B cell (primary cell): ENCODE data around the gene YY1. TPM values are rescaled to one million over a fixed set of nuclear protein-coding genes. Genes with fewer than 3 reads are reported as not detected.

ENCODE experiments used
- ATAC-seq: fragments of 200-7000 bp; cut with Tn5 transposase; one replicate; pipeline ENCODE4 v1.10.0; 2021; ENCODE audit warnings: low read depth, mild to moderate bottlenecking, moderate number of reproducible peaks, moderate library complexity
- CTCF ChIA-PET: fragments of 350-600 bp; sonication (Branson Sonifier 250); formaldehyde crosslinking; loops from one replicate; lab custom pipeline; 2021; ENCODE audit warnings: antibody characterized with exemption, inconsistent platforms; lab: Charles Lee
- POLR2A ChIA-PET: fragments of 350-600 bp; sonication (Branson Sonifier 250); formaldehyde crosslinking; loops from one replicate; lab custom pipeline; 2021; ENCODE audit warnings: antibody characterized with exemption; lab: Charles Lee
- DNase-seq: peaks from one replicate; pipeline ENCODE4 v3.0.0; 2013
- H2AFZ ChIP-seq: 2 replicates; pipeline ENCODE4 v1.6.1; 2012; ENCODE audit warnings: mild to moderate bottlenecking, low read depth, low read length; ENCODE audit not compliant: insufficient read depth, poor library complexity, severe bottlenecking
- H3K27ac ChIP-seq, 2 donors: 1 replicate in 1 of 2; 2 replicates in 1 of 2; pipeline ENCODE4 v1.5.1; 2012 to 2013; ENCODE audit warnings: low read length in 2 of 2, mild to moderate bottlenecking in 2 of 2, moderate library complexity in 1 of 2
- H3K27me3 ChIP-seq, 4 experiments: fragments of 200-600 bp in 1 of 4; sonication (generic) in 1 of 4; replicated peaks in 1 of 4; 1 replicate in 2 of 4; 2 replicates in 2 of 4; pipeline versions ENCODE4 v1.6.1 to v1.7.0; 2013 to 2016; ENCODE audit warnings: low read length in 3 of 4, mild to moderate bottlenecking in 2 of 4, mixed read lengths in 1 of 4, moderate library complexity in 1 of 4; ENCODE audit not compliant: insufficient read depth in 4 of 4, control insufficient read depth in 3 of 4; ENCODE audit errors: control extremely low read depth in 1 of 4
- H3K36me3 ChIP-seq, 2 experiments: replicated peaks in 1 of 2; 1 replicate in 1 of 2; 2 replicates in 1 of 2; pipeline versions ENCODE4 v1.6.1 to v1.7.1; 2013; ENCODE audit warnings: low read length in 1 of 2; ENCODE audit not compliant: insufficient read depth in 2 of 2, control insufficient read depth in 1 of 2; ENCODE audit errors: control extremely low read depth in 1 of 2, extremely low read depth in 1 of 2
- H3K4me1 ChIP-seq, 2 donors: fragments of 200-600 bp in 1 of 2; sonication (generic) in 1 of 2; 1 replicate in 1 of 2; 2 replicates in 1 of 2; pipeline versions ENCODE4 v1.5.1 to v1.6.1; 2013 to 2017; ENCODE audit warnings: low read length in 2 of 2; ENCODE audit not compliant: control insufficient read depth in 2 of 2, insufficient read depth in 2 of 2
- H3K4me2 ChIP-seq: replicated peaks from 2 replicates; pipeline ENCODE3; 2012; ENCODE audit warnings: mild to moderate bottlenecking, low read depth, low read length; ENCODE audit not compliant: poor library complexity, severe bottlenecking
- H3K4me3 ChIP-seq, 5 experiments: fragments of 200-600 bp in 1 of 5; sonication (generic) in 1 of 5; 1 replicate in 3 of 5; 2 replicates in 2 of 5; pipeline versions ENCODE4 v1.5.1 to v1.7.0; 2011 to 2016; ENCODE audit warnings: low read length in 4 of 5, mild to moderate bottlenecking in 4 of 5, low read depth in 2 of 5, control low read depth in 1 of 5, moderate library complexity in 1 of 5; ENCODE audit not compliant: insufficient read depth in 1 of 5; ENCODE audit errors: control extremely low read depth in 1 of 5, extremely low read depth in 1 of 5
- H3K79me2 ChIP-seq: fragments of 200-600 bp; sonication (generic); one replicate; pipeline ENCODE4 v1.6.0; 2016; ENCODE audit warnings: low read length; ENCODE audit not compliant: control insufficient read depth, insufficient read depth
- H3K9ac ChIP-seq: fragments of 200-600 bp; sonication (generic); 2 replicates; pipeline ENCODE4 v1.6.1; 2017; ENCODE audit warnings: mild to moderate bottlenecking, low read length, moderate library complexity
- H3K9me3 ChIP-seq, 3 donors: one replicate each; pipeline versions ENCODE4 v1.6.1 to v1.7.1; 2013; ENCODE audit warnings: low read length in 2 of 3; ENCODE audit not compliant: control insufficient read depth in 2 of 3, insufficient read depth in 1 of 3; ENCODE audit errors: control extremely low read depth in 1 of 3
- H4K20me1 ChIP-seq: 2 replicates; pipeline ENCODE4 v1.6.0; 2012; ENCODE audit warnings: mild to moderate bottlenecking, low read length; ENCODE audit not compliant: insufficient read depth, control insufficient read depth, poor library complexity, severe bottlenecking
- H3K27ac Mint-ChIP-seq: one replicate; pipeline ENCODE4 v1.8.0; 2021; ENCODE audit warnings: mixed read lengths
- H3K27me3 Mint-ChIP-seq: one replicate; pipeline ENCODE4 v1.8.0; 2021; ENCODE audit warnings: mixed read lengths
- H3K4me1 Mint-ChIP-seq: one replicate; pipeline ENCODE4 v1.8.0; 2021; ENCODE audit warnings: mixed read lengths
- H3K4me3 Mint-ChIP-seq: one replicate; pipeline ENCODE4 v1.8.0; 2021; ENCODE audit warnings: mixed read lengths
- H3K9me3 Mint-ChIP-seq: one replicate; pipeline ENCODE4 v1.8.0; 2022; ENCODE audit warnings: mixed read lengths; ENCODE audit not compliant: insufficient read depth
- EZH2 ChIP-seq: IDR thresholded peaks from 2 replicates; pipeline ENCODE4 v1.6.1; 2012; ENCODE audit warnings: borderline replicate concordance, low read depth, mild to moderate bottlenecking, moderate library complexity, low read length; ENCODE audit not compliant: insufficient read depth, poor library complexity, severe bottlenecking
- WGBS: methylation state at CpG from one replicate; pipeline ENCODE4 v1.1.5; 2013; ENCODE audit warnings: missing lambda C conversion rate; ENCODE audit not compliant: insufficient coverage; 5-methylcytosine and 5-hydroxymethylcytosine counted together
- intact Hi-C: fragments of 100-400 bp; cut with micrococcal nuclease; formaldehyde crosslinking; loops from one replicate; pipeline ENCODE4 v1.10.0; 2022
- polyA plus RNA-seq: library from polyadenylated mRNA; depleted of rRNA; stranded (reverse); fragments of >200 nt; gene quantifications from 2 replicates; pipeline ENCODE4 v1.2.3, GENCODE V29; 2012
- total RNA-seq, 2 donors: library from RNA; stranded (reverse); fragments of 120-200 nt in 1 of 2; gene quantifications; 1 replicate in 1 of 2; 2 replicates in 1 of 2; pipeline versions ENCODE4 v1.2.3 to v1.2.4, GENCODE V29; 2013 to 2022
- TF ChIP-seq, protein P1 (sequence below): fragments of 200-600 bp; IDR thresholded peaks from one replicate; pipeline ENCODE4 v1.8.0; 2022; ENCODE audit warnings: antibody characterized with exemption, mild to moderate bottlenecking

The YY1 gene
- total and polyA plus RNA-seq, 2 donors (not counting 1 experiment from before 2014, with no cell fraction given): 24.0 to 91.4 TPM

GRCh38 chr14:100201701-100202100 lies 37.2 kb upstream of the YY1 start:
- Histone ChIP-seq H4K20me1 (no peaks in the 10 kb centered on the region), H3K36me3 (no peaks in the 10 kb centered on the region), H3K4me3 (no peak overlapping the region), H3K27ac (no peak overlapping the region), H3K27me3 (no peaks in the 10 kb centered on the region), H3K9me3 (no peaks in the 10 kb centered on the region), H3K4me2 (no peak overlapping the region), H2AFZ (no peak overlapping the region), H3K79me2 (no peaks in the 10 kb centered on the region), H3K4me1 (no peaks in the 10 kb centered on the region), H3K9ac (no peak overlapping the region)
- no peak for ATAC-seq
- no peaks in the 10 kb centered on the region for H3K4me1 Mint-ChIP-seq
- H3K9me3 Mint-ChIP-seq: no peaks in the 10 kb centered on the region
- no peak for DNase-seq
- POLR2A ChIA-PET: no interaction called here
- intact Hi-C loops: no loop called here
- CTCF ChIA-PET: no interaction called here
- H3K27me3 Mint-ChIP-seq: no peaks in the 10 kb centered on the region
- no CpG with 5 or more reads among the region's 5 CpGs for WGBS
- no peak overlapping the region for H3K4me3 Mint-ChIP-seq
- no peak for TF ChIP-seq EZH2
- TF ChIP-seq, protein P1, sequence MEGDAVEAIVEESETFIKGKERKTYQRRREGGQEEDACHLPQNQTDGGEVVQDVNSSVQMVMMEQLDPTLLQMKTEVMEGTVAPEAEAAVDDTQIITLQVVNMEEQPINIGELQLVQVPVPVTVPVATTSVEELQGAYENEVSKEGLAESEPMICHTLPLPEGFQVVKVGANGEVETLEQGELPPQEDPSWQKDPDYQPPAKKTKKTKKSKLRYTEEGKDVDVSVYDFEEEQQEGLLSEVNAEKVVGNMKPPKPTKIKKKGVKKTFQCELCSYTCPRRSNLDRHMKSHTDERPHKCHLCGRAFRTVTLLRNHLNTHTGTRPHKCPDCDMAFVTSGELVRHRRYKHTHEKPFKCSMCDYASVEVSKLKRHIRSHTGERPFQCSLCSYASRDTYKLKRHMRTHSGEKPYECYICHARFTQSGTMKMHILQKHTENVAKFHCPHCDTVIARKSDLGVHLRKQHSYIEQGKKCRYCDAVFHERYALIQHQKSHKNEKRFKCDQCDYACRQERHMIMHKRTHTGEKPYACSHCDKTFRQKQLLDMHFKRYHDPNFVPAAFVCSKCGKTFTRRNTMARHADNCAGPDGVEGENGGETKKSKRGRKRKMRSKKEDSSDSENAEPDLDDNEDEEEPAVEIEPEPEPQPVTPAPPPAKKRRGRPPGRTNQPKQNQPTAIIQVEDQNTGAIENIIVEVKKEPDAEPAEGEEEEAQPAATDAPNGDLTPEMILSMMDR: no peak
- no peak overlapping the region for H3K27ac Mint-ChIP-seq

GRCh38 chr14:100202712-100203111 lies 36.2 kb upstream of the YY1 start:
- CTCF ChIA-PET: interaction anchor here (0.6 to 1.1 kb wide), 2 partner anchors 17 to 156 kb away, joined by 3 to 4 read pairs; no protein-coding TSS in a partner anchor

More at GRCh38 chr14:100202712-100203111, 36.2 kb upstream of the YY1 start:
- H2AFZ ChIP-seq: no peak overlapping the region
- H3K4me3 Mint-ChIP-seq: no peak overlapping the region
- no peaks in the 10 kb centered on the region for H3K27me3 Mint-ChIP-seq
- no peaks in the 10 kb centered on the region for H3K9me3 Mint-ChIP-seq
- intact Hi-C loops: no loop called here
- H3K4me3 ChIP-seq: no peak overlapping the region
- H4K20me1 ChIP-seq: no peaks in the 10 kb centered on the region
- TF ChIP-seq, protein P1: no peak
- no peak for TF ChIP-seq EZH2
- H3K27ac Mint-ChIP-seq: no peak overlapping the region
- H3K79me2 ChIP-seq: no peaks in the 10 kb centered on the region
- no peak overlapping the region for H3K4me2 ChIP-seq
- H3K4me1 Mint-ChIP-seq: no peaks in the 10 kb centered on the region
- no peak for ATAC-seq
- no peak for DNase-seq
- 20% methylated on average over 4 of the region's 4 CpGs for WGBS
- H3K27me3 ChIP-seq: no peaks in the 10 kb centered on the region
- H3K9ac ChIP-seq: no peak overlapping the region
- H3K27ac ChIP-seq: no peak overlapping the region
- H3K36me3 ChIP-seq: no peaks in the 10 kb centered on the region
- H3K9me3 ChIP-seq: peaks cover 0 to 3% (median 0%) of the 10 kb centered on the region in 3 donors
- POLR2A ChIA-PET: no interaction called here
- no peaks in the 10 kb centered on the region for H3K4me1 ChIP-seq
